ENCODE results near the gene MAP1S. TPM values are rescaled to one million over a fixed set of nuclear protein-coding genes. Genes with fewer than 3 reads are reported as not detected.
A peak's percentile ranks its signal among the peaks of the same experiment; 100 is the strongest.

Gene MAP1S
- total RNA-seq, 1 donor from 2014 or later = 80.5 TPM

DNA sequence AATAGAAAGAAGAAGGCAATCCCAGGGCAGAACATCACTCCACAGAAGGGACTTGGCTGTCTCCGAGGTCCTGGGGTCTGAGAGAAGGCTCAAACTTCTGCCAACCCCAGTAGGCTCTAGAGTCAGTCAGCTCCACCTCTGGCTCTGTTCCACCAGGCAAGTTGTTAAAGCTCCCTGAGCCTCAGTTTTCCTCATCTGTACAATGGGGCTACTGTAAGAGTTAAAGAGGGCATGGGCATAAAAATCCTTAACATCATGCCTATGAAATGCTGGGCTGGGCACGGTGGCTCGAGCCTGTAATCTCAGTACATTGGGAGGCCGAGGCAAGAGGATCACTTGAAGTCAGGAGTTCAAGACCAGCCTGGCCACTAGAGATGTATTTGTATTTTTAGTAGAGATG lies 36.2 kb upstream of the MAP1S start:
- H3K4me1 Mint-ChIP-seq = peaks cover 28% of the 10 kb centered on the region
- intact Hi-C loops (cut with micrococcal nuclease) = loop anchor here (10.0 kb wide), 1 partner anchor 58 kb away; no protein-coding TSS in a partner anchor
- ATAC-seq (ENCODE audit: low read depth) (no peak), DNase-seq (no peak)
- peaks cover 63% of the 10 kb centered on the region for H3K27me3 Mint-ChIP-seq
- H3K9me3 Mint-ChIP-seq = no peaks in the 10 kb centered on the region
- TF ChIP-seq CTCF (IDR thresholded peaks at IDR 0.05) = no peak
- H3K4me3 Mint-ChIP-seq = no peak overlapping the region
- ChIA-PET POLR2A (interaction anchor here (0.9 kb wide), 1 partner anchor 9 kb away, joined by 4 read pairs; no protein-coding TSS in a partner anchor), CTCF (no interaction called here)
- H3K27ac Mint-ChIP-seq = no peak overlapping the region
- no peaks in the 10 kb centered on the region for H3K36me3 Mint-ChIP-seq (ENCODE audit: low read depth)

DNA sequence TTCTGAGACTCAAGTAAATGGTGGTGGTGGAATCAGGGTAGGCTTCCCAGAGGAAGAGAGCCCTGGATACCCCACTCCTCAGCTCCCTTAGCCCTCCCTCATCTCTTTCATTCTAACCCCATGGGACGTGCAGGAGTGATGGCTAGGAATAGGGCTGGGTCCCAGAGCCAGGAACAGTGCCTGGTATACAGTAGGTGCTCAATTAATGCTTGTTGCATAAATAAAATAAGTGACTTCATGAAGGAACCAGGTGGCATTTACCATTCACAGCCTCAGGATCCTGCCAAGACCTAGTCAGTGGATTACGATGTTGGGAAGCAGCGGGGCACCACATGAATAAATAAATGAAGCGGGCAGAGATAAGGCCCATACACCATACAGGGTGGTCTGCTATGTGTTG lies 35.0 kb upstream of the MAP1S start:
- peaks cover 65% of the 10 kb centered on the region for H3K27me3 Mint-ChIP-seq
- H3K9me3 Mint-ChIP-seq = no peaks in the 10 kb centered on the region
- ATAC-seq (ENCODE audit: low read depth) (no peak), DNase-seq (no peak)
- peaks cover 32% of the 10 kb centered on the region for H3K4me1 Mint-ChIP-seq
- no peak overlapping the region for H3K4me3 Mint-ChIP-seq
- peak overlapping the region; percentile 50 for H3K27ac Mint-ChIP-seq
- H3K36me3 Mint-ChIP-seq (ENCODE audit: low read depth) = no peaks in the 10 kb centered on the region
- CTCF ChIA-PET = no interaction called here
- POLR2A ChIA-PET = no interaction called here
- TF ChIP-seq CTCF (IDR thresholded peaks at IDR 0.05) = no peak
- intact Hi-C loops (cut with micrococcal nuclease) = loop anchor here (10.0 kb wide), 1 partner anchor 59 kb away; no protein-coding TSS in a partner anchor

GRCh38 chr19:17685451-17686022 lies 33.7 kb upstream of the MAP1S start:
- TF ChIP-seq CTCF (IDR thresholded peaks at IDR 0.05) = no peak
- Mint-ChIP-seq H3K9me3 (no peaks in the 10 kb centered on the region), H3K4me1 (peaks cover 20% of the 10 kb centered on the region), H3K4me3 (no peak overlapping the region), H3K27me3 (peaks cover 62% of the 10 kb centered on the region), H3K36me3 (ENCODE audit: low read depth) (no peaks in the 10 kb centered on the region), H3K27ac (no peak overlapping the region)
- ChIA-PET POLR2A (no interaction called here), CTCF (no interaction called here)
- intact Hi-C loops (cut with micrococcal nuclease) = loop anchor here (5.0 to 10.0 kb wide), 2 partner anchors 61 to 172 kb away; partner anchors contain the start of gene RPL18A
- ATAC-seq (ENCODE audit: low read depth) (no peak), DNase-seq (no peak)

DNA sequence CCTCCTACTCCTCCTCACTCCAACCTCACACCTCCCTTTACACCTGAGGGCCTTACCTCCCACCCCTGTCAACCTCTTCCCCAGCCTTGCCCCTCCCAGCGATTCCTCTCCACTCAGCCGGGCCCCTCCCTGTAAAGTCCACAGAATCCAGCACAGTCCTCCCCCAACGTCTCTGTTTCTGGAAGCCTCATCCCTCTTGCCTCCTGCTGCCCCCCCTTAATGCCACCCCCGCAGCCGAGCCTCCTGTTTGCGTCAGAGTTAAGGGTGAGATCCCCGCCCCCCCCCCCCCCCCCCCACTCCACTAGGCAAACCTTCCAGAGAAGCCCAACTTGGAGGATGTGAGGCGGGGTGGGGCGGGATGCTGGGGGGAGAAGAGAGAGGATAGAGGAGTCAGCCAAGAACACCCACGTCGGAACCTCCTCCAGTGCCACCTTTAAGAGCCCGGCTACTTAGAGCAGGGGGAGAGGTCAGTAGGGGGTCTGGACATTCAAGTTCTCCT lies 33.2 kb upstream of the MAP1S start:
- DNase-seq = no peak
- TF ChIP-seq CTCF (IDR thresholded peaks at IDR 0.05) = no peak
- no peaks in the 10 kb centered on the region for H3K9me3 Mint-ChIP-seq
- intact Hi-C loops (cut with micrococcal nuclease) = loop anchor here (5.0 to 10.0 kb wide), 2 partner anchors 61 to 171 kb away; partner anchors contain the start of gene RPL18A
- H3K4me1 Mint-ChIP-seq = peaks cover 18% of the 10 kb centered on the region
- H3K4me3 Mint-ChIP-seq = no peak overlapping the region
- ChIA-PET CTCF (no interaction called here), POLR2A (interaction anchor here (1.0 kb wide), 1 partner anchor 35 kb away, joined by 10 read pairs; no protein-coding TSS in a partner anchor)
- no peak overlapping the region for H3K27ac Mint-ChIP-seq
- no peak for ATAC-seq (ENCODE audit: low read depth)
- peaks cover 63% of the 10 kb centered on the region for H3K27me3 Mint-ChIP-seq
- H3K36me3 Mint-ChIP-seq (ENCODE audit: low read depth) = no peaks in the 10 kb centered on the region

DNA sequence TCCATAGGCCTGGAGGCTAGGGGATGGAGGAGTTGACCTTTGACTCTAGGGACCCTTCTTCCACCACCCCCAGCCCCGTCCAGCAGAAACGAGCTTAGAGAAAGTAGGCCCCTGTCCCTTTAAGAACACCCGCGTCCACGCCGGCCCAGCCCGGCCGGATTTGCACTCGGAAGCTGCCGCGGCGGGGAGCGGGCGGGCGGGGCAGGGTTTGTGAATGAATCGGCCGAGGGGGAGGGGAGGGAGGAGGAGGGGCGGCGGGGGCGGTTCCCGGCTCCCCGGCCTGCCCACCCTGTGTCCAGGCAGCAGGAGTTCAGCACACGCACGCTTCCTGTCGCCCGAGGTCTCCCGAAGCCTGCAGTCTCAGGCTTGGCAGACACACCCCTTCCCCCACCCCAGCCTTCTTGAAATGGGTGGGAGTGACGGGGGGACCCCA lies 32.7 kb upstream of the MAP1S start:
- no peaks in the 10 kb centered on the region for H3K9me3 Mint-ChIP-seq
- H3K27me3 Mint-ChIP-seq = peaks cover 59% of the 10 kb centered on the region
- H3K36me3 Mint-ChIP-seq (ENCODE audit: low read depth) = no peaks in the 10 kb centered on the region
- H3K27ac Mint-ChIP-seq = no peak overlapping the region
- ChIA-PET CTCF (no interaction called here), POLR2A (interaction anchor here (1.0 kb wide), 1 partner anchor 36 kb away, joined by 10 read pairs; no protein-coding TSS in a partner anchor)
- TF ChIP-seq CTCF (IDR thresholded peaks at IDR 0.05) = no peak
- no peak for DNase-seq
- H3K4me1 Mint-ChIP-seq = peaks cover 18% of the 10 kb centered on the region
- intact Hi-C loops (cut with micrococcal nuclease) = loop anchor here (5.0 to 10.0 kb wide), 2 partner anchors 62 to 171 kb away; partner anchors contain the start of gene RPL18A
- H3K4me3 Mint-ChIP-seq = peak overlapping the region; percentile 19
- no peak for ATAC-seq (ENCODE audit: low read depth)

Measured in activated B cell treated with CpG ODN at 0.5 μM for 24 hours (primary cell).